DOHH2 (cell line): ENCODE data around the gene ZNF85.

Source experiments
- CTCF ChIP-seq: fragments of 200-600 bp; sonication (generic); IDR thresholded peaks from one replicate; pipeline ENCODE4 v1.5.1; 2014; ENCODE audit warnings: antibody characterized with exemption, mild to moderate bottlenecking, low read depth, low read length; ENCODE audit not compliant: poor library complexity, severe bottlenecking
- EZH2phosphoT487 ChIP-seq: fragments of 200-600 bp; sonication (generic); IDR thresholded peaks from 2 replicates; pipeline ENCODE4 v1.6.1; 2017; ENCODE audit warnings: borderline replicate concordance, mild to moderate bottlenecking, antibody characterized with exemption, low read length, moderate library complexity, mixed read lengths

GRCh38 chr19:20968092-20968491 is 45.0 kb downstream of the ZNF85 start:
- TF ChIP-seq CTCF = no peak
- no peak for TF ChIP-seq EZH2phosphoT487
